ENCODE results near the gene SKOR1. TPM values are rescaled to one million over a fixed set of nuclear protein-coding genes. Genes with fewer than 3 reads are reported as not detected.

SKOR1 gene
- total RNA-seq, 4 donors from 2014 or later, result 0.13 to 2.1 (median 0.25) TPM

GRCh38 chr15:67838789-67839332 lies 13.6 kb downstream of the SKOR1 start:
- intact Hi-C loops (cut with DNase I; ENCODE audit: low total_unique reads) (loop anchor here (5.0 kb wide), 2 partner anchors 297 to 892 kb away; partner anchors contain the start of gene MAP2K5), in situ Hi-C loops (cut with MboI; ENCODE audit: low sequenced_read_pairs in 4 of 4) (loop anchor here (5.0 to 25.0 kb wide), 6 partner anchors 302 to 902 kb away; partner anchors contain the start of genes C15orf61 (in 1 of the 4) and MAP2K5 (in 1 of the 4))
- ATAC-seq, result peak; percentile 23 to 31
- Histone ChIP-seq H3K36me3 (no peaks in the 10 kb centered on the region), H3K27ac (peak overlapping the region; percentile 97 to 100 (median 99)), H3K27me3 (peaks cover 1 to 11% (median 11%) of the 10 kb centered on the region in 3 donors), H3K9me3 (no peaks in the 10 kb centered on the region), H3K4me3 (peak overlapping the region; percentile 94 to 99 (median 96)), H3K4me1 (peaks cover 21 to 40% of the 10 kb centered on the region in 2 donors)
- DNase-seq, result peak; percentile 39 to 69
- no peak for TF ChIP-seq POLR2A (IDR thresholded peaks at IDR 0.05)
- TF ChIP-seq, protein P1, sequence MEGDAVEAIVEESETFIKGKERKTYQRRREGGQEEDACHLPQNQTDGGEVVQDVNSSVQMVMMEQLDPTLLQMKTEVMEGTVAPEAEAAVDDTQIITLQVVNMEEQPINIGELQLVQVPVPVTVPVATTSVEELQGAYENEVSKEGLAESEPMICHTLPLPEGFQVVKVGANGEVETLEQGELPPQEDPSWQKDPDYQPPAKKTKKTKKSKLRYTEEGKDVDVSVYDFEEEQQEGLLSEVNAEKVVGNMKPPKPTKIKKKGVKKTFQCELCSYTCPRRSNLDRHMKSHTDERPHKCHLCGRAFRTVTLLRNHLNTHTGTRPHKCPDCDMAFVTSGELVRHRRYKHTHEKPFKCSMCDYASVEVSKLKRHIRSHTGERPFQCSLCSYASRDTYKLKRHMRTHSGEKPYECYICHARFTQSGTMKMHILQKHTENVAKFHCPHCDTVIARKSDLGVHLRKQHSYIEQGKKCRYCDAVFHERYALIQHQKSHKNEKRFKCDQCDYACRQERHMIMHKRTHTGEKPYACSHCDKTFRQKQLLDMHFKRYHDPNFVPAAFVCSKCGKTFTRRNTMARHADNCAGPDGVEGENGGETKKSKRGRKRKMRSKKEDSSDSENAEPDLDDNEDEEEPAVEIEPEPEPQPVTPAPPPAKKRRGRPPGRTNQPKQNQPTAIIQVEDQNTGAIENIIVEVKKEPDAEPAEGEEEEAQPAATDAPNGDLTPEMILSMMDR (IDR thresholded peaks at IDR 0.05 in 4 of 5, conservative IDR thresholded peaks at IDR 0.05 in 1 of 5), result peak in 2 of 5 experiments; percentile 17 to 18

DNA sequence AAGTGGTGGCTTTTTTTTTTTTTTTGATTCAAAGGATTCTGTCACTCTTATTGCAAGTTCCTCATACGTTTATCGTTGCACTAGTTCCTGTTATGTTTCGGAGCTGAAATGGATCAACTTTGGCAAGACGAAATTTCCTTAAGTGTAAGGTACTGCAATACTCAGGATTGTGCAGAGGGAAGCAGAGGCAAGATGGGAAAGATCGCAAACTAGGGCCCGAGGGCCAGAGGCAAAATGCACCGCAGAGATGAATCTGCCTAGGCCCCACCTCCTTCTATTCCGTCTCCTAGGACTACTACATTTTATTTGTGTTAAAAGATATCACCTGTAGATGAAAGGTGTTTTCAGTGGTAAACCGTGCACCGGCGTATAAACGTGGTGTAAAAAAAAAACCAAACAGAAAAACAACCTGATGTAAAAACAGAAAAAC lies 14.2 kb downstream of the SKOR1 start:
- no peak for DNase-seq
- Histone ChIP-seq H3K27ac (peak overlapping the region; percentile 97 to 100 (median 99)), H3K4me1 (peaks cover 20 to 34% of the 10 kb centered on the region in 2 donors), H3K9me3 (no peaks in the 10 kb centered on the region), H3K4me3 (peak overlapping the region; percentile 94 to 99 (median 96)), H3K27me3 (peaks cover 0 to 6% (median 4%) of the 10 kb centered on the region in 3 donors), H3K36me3 (no peaks in the 10 kb centered on the region)
- intact Hi-C loops (cut with DNase I; ENCODE audit: low total_unique reads) (loop anchor here (5.0 kb wide), 2 partner anchors 297 to 892 kb away; partner anchors contain the start of gene MAP2K5), in situ Hi-C loops (cut with MboI; ENCODE audit: low sequenced_read_pairs in 4 of 4) (loop anchor here (5.0 to 25.0 kb wide), 6 partner anchors 302 to 902 kb away; partner anchors contain the start of genes C15orf61 (in 1 of the 4) and MAP2K5 (in 1 of the 4))
- TF ChIP-seq POLR2A (IDR thresholded peaks at IDR 0.05), result no peak
- TF ChIP-seq, protein P1 (IDR thresholded peaks at IDR 0.05 in 4 of 5, conservative IDR thresholded peaks at IDR 0.05 in 1 of 5), result no peak
- ATAC-seq, result peak; percentile 33 to 44

DNA sequence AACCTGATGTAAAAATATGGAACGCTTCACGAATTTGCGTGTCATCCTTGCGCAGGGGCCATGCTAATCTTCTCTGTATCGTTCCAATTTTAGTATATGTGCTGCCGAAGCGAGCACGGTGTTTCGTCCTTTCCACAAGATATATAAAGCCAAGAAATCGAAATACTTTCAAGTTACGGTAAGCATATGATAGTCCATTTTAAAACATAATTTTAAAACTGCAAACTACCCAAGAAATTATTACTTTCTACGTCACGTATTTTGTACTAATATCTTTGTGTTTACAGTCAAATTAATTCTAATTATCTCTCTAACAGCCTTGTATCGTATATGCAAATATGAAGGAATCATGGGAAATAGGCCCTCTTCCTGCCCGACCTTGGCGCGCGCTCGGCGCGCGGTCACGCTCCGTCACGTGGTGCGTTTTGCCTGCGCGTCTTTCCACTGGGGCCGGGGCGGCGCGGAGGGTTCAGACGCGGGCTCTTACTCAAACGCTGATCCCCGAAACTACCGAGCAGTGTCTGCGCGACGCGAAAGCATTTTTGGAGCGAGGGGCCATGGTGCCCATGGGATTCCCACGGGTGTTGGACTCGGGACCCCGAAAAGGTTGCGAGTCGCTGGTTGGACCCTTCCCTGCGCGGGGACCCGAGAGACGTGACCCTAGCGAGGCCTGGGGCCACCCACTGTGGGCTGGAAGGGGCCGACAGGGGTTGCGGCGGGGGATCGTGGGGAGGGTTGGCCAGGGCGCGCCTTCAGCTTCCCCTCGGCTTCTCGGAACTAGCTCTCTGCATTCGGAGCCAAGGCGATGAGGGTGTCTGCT lies 14.8 kb downstream of the SKOR1 start, which contains the start of gene RNU6-1:
Gene RNU6-1 (minus strand): TSS at position 117 of the 820 bp plus-strand sequence.
- Histone ChIP-seq H3K9me3 (no peaks in the 10 kb centered on the region), H3K27ac (peak within 1 kb of the TSS; percentile 97 to 100 (median 99)), H3K36me3 (no peaks in the 10 kb centered on the region), H3K4me3 (peak within 1 kb of the TSS; percentile 94 to 99 (median 96)), H3K27me3 (no peaks in the 10 kb centered on the region), H3K4me1 (peaks cover 20 to 28% of the 10 kb centered on the region in 2 donors)
- peak; percentile 90 to 96 for DNase-seq
- intact Hi-C loops (cut with DNase I; ENCODE audit: low total_unique reads), result loop anchor here (1.0 to 5.0 kb wide), 3 partner anchors 298 to 893 kb away; partner anchors contain the start of genes C15orf61 and MAP2K5
- ATAC-seq, result peak; percentile 88 to 94
- in situ Hi-C loops (cut with MboI; ENCODE audit: low sequenced_read_pairs in 4 of 4), result loop anchor here (5.0 to 25.0 kb wide), 6 partner anchors 303 to 903 kb away; partner anchors contain the start of genes C15orf61 (in 1 of the 4) and MAP2K5 (in 1 of the 4)
- TF ChIP-seq, protein P1 (IDR thresholded peaks at IDR 0.05 in 4 of 5, conservative IDR thresholded peaks at IDR 0.05 in 1 of 5), result peak in 1 of 5 experiments; percentile 31
- TF ChIP-seq POLR2A (IDR thresholded peaks at IDR 0.05), result peak; percentile 90 to 95

DNA sequence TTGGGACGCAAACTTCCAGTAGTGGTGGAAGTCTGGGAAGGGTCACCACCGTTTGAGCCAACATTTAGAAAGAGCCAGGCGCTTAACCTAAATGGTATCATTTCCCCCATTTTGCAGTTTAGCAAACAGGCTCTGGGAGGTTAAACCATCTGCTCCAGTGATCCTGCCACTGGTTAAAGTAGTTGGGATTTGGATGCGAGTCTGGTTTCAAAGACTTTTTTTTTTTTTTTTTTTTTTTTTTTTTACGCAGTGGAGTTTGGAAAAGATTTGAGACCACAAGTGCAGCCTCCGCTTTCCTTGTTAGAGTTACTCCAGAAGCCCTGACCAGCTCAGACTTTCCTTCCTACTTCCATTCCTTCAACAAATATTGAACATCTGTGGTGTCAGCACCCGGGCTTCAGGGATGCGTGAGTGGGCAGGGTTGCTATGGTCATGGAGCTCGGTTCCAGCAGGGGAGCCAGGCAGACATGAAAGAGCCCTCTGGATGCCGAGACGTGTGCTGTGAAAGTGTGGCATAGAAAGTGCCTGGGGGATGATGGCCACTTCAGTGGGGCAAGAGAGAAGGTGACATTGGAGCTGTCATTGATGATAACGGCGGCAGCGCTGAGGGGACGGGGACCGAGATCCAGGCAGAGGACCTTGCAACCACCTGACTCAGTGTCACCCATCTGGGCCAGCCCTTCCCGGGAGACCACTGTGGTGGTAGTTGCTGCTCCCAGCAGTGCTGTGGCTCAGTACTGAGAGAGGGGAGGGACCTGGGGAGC lies 15.6 kb downstream of the SKOR1 start:
- in situ Hi-C loops (cut with MboI; ENCODE audit: low sequenced_read_pairs in 4 of 4) (loop anchor here in 2 of 4 donors (25.0 kb wide), 2 partner anchors 304 to 904 kb away; partner anchors contain the start of gene MAP2K5 (in 1 of the 2)), intact Hi-C loops (cut with DNase I; ENCODE audit: low total_unique reads) (loop anchor here (1.0 kb wide), 1 partner anchor 320 kb away; the partner anchor contains the start of gene C15orf61)
- peaks cover 20 to 26% of the 10 kb centered on the region in 2 donors for H3K4me1 ChIP-seq
- no peaks in the 10 kb centered on the region for H3K36me3 ChIP-seq
- no peaks in the 10 kb centered on the region for H3K27me3 ChIP-seq
- no peak for ATAC-seq
- no peak for TF ChIP-seq POLR2A (IDR thresholded peaks at IDR 0.05)
- TF ChIP-seq, protein P1 (IDR thresholded peaks at IDR 0.05 in 4 of 5, conservative IDR thresholded peaks at IDR 0.05 in 1 of 5), result no peak
- H3K4me3 ChIP-seq, result peak overlapping the region; percentile 94 to 99 (median 96)
- no peak for DNase-seq
- H3K27ac ChIP-seq, result peak overlapping the region; percentile 97 to 100 (median 99)
- H3K9me3 ChIP-seq, result no peaks in the 10 kb centered on the region

Data from gastrocnemius medialis (tissue), 4 donors.